Mucosa of descending colon (tissue), 3 donors: Measurements from ENCODE around the gene SRR. TPM values are rescaled to one million over a fixed set of nuclear protein-coding genes. Genes with fewer than 3 reads are reported as not detected.

Experiments
- ATAC-seq: fragments of 200-7000 bp; cut with Tn5 transposase; one replicate; pipeline ENCODE4 v1.9.1; 2020; ENCODE audit warnings: mild to moderate bottlenecking, moderate library complexity
- DNase-seq, 3 donors: peaks; one replicate each; pipeline ENCODE4 v3.0.0-alpha.2; 2020
- H3K36me3 ChIP-seq: fragments of 200-600 bp; one replicate; pipeline ENCODE4 v1.8.0; 2021; ENCODE audit warnings: low read depth, mild to moderate bottlenecking
- H3K4me1 ChIP-seq: fragments of 200-600 bp; one replicate; pipeline ENCODE4 v1.8.0; 2021; ENCODE audit warnings: low read depth, mild to moderate bottlenecking
- H3K4me3 ChIP-seq: fragments of 200-600 bp; one replicate; pipeline ENCODE4 v1.8.0; 2021; ENCODE audit warnings: mild to moderate bottlenecking
- H3K9me3 ChIP-seq: fragments of 200-600 bp; one replicate; pipeline ENCODE4 v1.8.0; 2021; ENCODE audit warnings: mild to moderate bottlenecking
- intact Hi-C, 2 donors: fragments of 100-400 bp; cut with DNase I in 1 of 2; cut with micrococcal nuclease in 1 of 2; formaldehyde crosslinking; loops; one replicate each; pipeline versions ENCODE4 v1.11.0 to v1.11.1; 2022; cut with DNase I, micrococcal nuclease
- total RNA-seq, 3 donors: library from RNA; stranded (reverse); fragmentation: NEBNext Ultra II Directional in 2 of 3; extraction: Animal tissue kit (Norgen Biotek cat#: 25700) in 2 of 3; gene quantifications; one replicate each; pipeline versions ENCODE4 v1.2.1 to v1.2.4, GENCODE V29; 2021 to 2023
- TF ChIP-seq, protein P1 (sequence below): fragments of 200-600 bp; IDR thresholded peaks from one replicate; pipeline ENCODE4 v1.8.0; 2022; ENCODE audit warnings: antibody characterized with exemption, mild to moderate bottlenecking
- donor health status: DM: no; HTN: no; CAD: no; lungs with moderate emphysema.
- donor health status: DM: no; HTN: no; CAD: no.
- donor health status: DM: no; HTN: yes; CAD: no.

The SRR gene
- total RNA-seq, 3 donors from 2014 or later: 9.7 to 16.2 (median 9.8) TPM

DNA sequence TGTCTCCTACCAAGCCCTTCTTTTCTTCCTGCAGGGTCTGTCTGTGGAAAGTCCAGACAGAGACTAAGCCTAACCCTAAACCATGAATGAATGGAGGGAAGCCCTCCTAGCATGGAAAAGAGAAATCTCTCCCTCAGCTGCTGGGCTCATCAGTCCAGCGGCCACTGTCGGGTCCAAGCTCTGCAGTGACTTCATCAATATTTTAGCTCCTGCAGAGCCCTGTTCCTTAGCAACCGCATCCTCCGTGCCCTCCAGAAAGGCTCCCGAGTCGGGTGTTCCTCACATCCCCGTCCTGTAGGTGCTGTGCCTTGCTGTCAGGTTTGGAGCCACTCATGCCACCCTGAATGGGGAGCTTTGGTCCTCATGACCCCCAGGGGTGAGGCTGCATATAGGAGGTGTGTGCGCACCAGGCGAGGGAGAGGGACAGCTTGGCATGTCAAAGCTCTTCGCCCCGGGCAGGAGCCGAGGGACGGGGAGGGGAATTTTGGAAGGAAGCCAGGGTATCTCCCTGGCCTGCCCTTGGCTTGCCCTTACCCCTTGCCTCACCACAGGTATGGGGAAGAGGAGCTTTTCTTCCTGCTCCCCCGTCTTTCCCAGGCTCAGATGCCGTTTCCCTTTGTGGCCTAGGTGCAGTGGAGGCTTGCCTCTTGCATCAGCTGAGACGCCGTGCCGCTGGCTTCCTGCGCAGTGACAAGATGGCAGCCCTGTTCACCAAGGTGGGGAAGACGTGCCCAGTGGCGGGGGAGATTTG lies 57.4 kb downstream of the SRR start:
- Histone ChIP-seq H3K4me3 (no peak overlapping the region), H3K36me3 (no peaks in the 10 kb centered on the region), H3K9me3 (no peaks in the 10 kb centered on the region), H3K4me1 (no peaks in the 10 kb centered on the region)
- intact Hi-C loops: no loop called here
- TF ChIP-seq, protein P1, sequence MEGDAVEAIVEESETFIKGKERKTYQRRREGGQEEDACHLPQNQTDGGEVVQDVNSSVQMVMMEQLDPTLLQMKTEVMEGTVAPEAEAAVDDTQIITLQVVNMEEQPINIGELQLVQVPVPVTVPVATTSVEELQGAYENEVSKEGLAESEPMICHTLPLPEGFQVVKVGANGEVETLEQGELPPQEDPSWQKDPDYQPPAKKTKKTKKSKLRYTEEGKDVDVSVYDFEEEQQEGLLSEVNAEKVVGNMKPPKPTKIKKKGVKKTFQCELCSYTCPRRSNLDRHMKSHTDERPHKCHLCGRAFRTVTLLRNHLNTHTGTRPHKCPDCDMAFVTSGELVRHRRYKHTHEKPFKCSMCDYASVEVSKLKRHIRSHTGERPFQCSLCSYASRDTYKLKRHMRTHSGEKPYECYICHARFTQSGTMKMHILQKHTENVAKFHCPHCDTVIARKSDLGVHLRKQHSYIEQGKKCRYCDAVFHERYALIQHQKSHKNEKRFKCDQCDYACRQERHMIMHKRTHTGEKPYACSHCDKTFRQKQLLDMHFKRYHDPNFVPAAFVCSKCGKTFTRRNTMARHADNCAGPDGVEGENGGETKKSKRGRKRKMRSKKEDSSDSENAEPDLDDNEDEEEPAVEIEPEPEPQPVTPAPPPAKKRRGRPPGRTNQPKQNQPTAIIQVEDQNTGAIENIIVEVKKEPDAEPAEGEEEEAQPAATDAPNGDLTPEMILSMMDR: no peak
- ATAC-seq (no peak), DNase-seq (no peak)

- H3K9me3 ChIP-seq: no peaks in the 10 kb centered on the region
- H3K4me1 ChIP-seq: no peaks in the 10 kb centered on the region
- no peak overlapping the region for H3K4me3 ChIP-seq
- DNase-seq (no peak), ATAC-seq (no peak)
- intact Hi-C loops: no loop called here
- no peaks in the 10 kb centered on the region for H3K36me3 ChIP-seq
- TF ChIP-seq, protein P1: no peak
Observed at GRCh38 chr17:2362016-2362415, 58.3 kb downstream of the SRR start.

- no peaks in the 10 kb centered on the region for H3K4me1 ChIP-seq
- ATAC-seq (no peak), DNase-seq (no peak)
- H3K9me3 ChIP-seq: no peaks in the 10 kb centered on the region
- H3K4me3 ChIP-seq: no peak overlapping the region
- no peaks in the 10 kb centered on the region for H3K36me3 ChIP-seq
- TF ChIP-seq, protein P1: no peak
- intact Hi-C loops: no loop called here
Observed at GRCh38 chr17:2362416-2362815, 58.7 kb downstream of the SRR start.

DNA sequence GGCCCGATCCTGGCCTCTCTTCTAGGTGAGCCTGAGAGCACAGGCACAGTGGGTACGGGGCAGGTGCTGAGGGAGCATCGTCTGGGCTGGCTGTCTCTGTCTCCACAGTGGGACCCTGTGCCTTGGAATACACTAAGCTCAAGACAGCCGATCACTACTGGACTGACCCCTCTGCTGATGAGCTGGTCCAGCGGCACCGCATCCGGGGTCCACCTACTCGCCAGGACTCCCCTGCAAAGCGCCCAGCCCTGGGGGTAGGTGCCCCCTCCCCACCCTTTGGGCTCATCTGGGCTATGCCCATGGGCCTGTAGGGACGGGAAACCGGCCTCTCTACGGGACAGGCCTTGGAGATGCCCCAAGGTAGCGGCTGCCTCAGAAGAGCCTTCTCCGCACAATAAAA lies 59.1 kb downstream of the SRR start:
- H3K4me1 ChIP-seq: no peaks in the 10 kb centered on the region
- no peaks in the 10 kb centered on the region for H3K9me3 ChIP-seq
- ATAC-seq: no peak
- no peak overlapping the region for H3K4me3 ChIP-seq
- TF ChIP-seq, protein P1: no peak
- DNase-seq: no peak
- H3K36me3 ChIP-seq: no peaks in the 10 kb centered on the region
- intact Hi-C loops: no loop called here

GRCh38 chr17:2363318-2363717 lies 59.6 kb downstream of the SRR start:
- intact Hi-C loops: no loop called here
- Histone ChIP-seq H3K9me3 (no peaks in the 10 kb centered on the region), H3K36me3 (no peaks in the 10 kb centered on the region), H3K4me3 (no peak overlapping the region), H3K4me1 (no peaks in the 10 kb centered on the region)
- DNase-seq: no peak
- no peak for ATAC-seq
- TF ChIP-seq, protein P1: no peak
